ENCODE measurements around the gene ST6GALNAC2.
"Not testable (repeated sequence)": the region's sequence is repeated elsewhere in the genome, so short reads cannot be mapped to it uniquely, and the experiment has no call there.

Gene ST6GALNAC2

DNA sequence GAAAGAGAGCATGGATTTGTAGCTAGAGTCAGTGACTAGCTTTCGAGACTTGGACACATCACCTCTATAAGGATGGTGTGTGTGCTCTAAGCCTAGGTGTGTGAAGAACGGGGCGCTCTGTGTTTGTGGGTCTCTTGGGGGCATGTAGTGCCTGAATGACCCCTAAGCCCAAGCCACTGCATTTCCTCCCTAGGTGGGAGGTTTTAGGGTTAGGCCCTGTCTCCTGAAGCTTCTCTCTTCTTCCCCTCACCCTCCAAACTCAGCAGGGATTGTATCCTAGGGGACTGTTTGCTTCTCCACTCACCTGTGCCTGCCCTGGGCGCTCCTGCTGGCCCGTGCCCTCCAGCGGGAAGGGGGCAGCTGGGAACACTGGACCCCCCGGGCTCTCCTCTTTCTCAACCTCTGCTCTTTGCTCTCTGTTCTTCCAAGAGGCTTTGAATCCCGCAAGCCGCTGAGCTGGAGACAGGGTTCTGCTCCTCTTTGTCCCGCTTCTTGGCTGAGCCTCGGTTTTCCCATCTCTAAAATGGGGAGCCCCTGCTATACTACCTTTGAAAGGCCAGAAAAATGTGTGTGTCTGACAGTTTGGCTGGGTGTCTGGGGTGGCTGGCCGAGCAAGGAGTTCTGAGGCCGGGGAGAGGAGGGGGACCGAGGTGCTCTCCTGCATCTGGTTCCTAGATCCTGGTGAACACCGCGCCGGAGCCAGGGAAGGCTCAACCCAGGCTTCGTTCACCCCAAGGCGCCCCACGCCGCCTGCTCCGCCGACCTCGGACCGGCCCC is 49.0 kb downstream of the ST6GALNAC2 start:
- Histone ChIP-seq H3K27me3 (ENCODE audit: low read depth, low read length) (peaks cover 9% of the 10 kb centered on the region), H3K27ac (ENCODE audit: low read length) (no peak overlapping the region)

GRCh38 chr17:76535788-76536510 is 49.7 kb downstream of the ST6GALNAC2 start:
- H3K9me3 ChIP-seq (ENCODE audit: control insufficient read depth in 1 of 2, low read length in 2 of 2) = no peaks in the 10 kb centered on the region
- no peak overlapping the region for H3K27ac ChIP-seq (ENCODE audit: low read length)
- peaks cover 9% of the 10 kb centered on the region for H3K27me3 ChIP-seq (ENCODE audit: low read depth, low read length)
- peaks cover 0 to 33% of the 10 kb centered on the region in 2 donors for H3K4me1 ChIP-seq (ENCODE audit: control insufficient read depth in 1 of 2, insufficient read depth in 2 of 2, low read length in 2 of 2)
- peak overlapping the region in 1 of 2 donors; percentile 60 for H3K4me3 ChIP-seq (ENCODE audit: low read depth in 1 of 2, low read length in 2 of 2)
- H3K36me3 ChIP-seq (ENCODE audit: control insufficient read depth in 1 of 2, insufficient read depth in 2 of 2, low read length in 2 of 2) = no peaks in the 10 kb centered on the region

More for the DNA sequence above, 49.0 kb downstream of the ST6GALNAC2 start:
- H3K36me3 ChIP-seq (ENCODE audit: control insufficient read depth in 1 of 2, insufficient read depth in 2 of 2, low read length in 2 of 2) = no peaks in the 10 kb centered on the region
- H3K4me3 ChIP-seq (ENCODE audit: low read depth in 1 of 2, low read length in 2 of 2) = peak overlapping the region; percentile 7 to 60
- no peaks in the 10 kb centered on the region for H3K9me3 ChIP-seq (ENCODE audit: control insufficient read depth in 1 of 2, low read length in 2 of 2)
- peaks cover 0 to 33% of the 10 kb centered on the region in 2 donors for H3K4me1 ChIP-seq (ENCODE audit: control insufficient read depth in 1 of 2, insufficient read depth in 2 of 2, low read length in 2 of 2)

GRCh38 chr17:76534831-76535732 is 50.6 kb downstream of the ST6GALNAC2 start:
- no peaks in the 10 kb centered on the region for H3K9me3 ChIP-seq (ENCODE audit: control insufficient read depth in 1 of 2, low read length in 2 of 2)
- no peak overlapping the region for H3K27ac ChIP-seq (ENCODE audit: low read length)
- no peaks in the 10 kb centered on the region for H3K36me3 ChIP-seq (ENCODE audit: control insufficient read depth in 1 of 2, insufficient read depth in 2 of 2, low read length in 2 of 2)
- no peak overlapping the region for H3K4me3 ChIP-seq (ENCODE audit: low read depth in 1 of 2, low read length in 2 of 2)
- peaks cover 0 to 27% of the 10 kb centered on the region in 2 donors for H3K4me1 ChIP-seq (ENCODE audit: control insufficient read depth in 1 of 2, insufficient read depth in 2 of 2, low read length in 2 of 2)
- H3K27me3 ChIP-seq (ENCODE audit: low read depth, low read length) = peaks cover 9% of the 10 kb centered on the region

DNA sequence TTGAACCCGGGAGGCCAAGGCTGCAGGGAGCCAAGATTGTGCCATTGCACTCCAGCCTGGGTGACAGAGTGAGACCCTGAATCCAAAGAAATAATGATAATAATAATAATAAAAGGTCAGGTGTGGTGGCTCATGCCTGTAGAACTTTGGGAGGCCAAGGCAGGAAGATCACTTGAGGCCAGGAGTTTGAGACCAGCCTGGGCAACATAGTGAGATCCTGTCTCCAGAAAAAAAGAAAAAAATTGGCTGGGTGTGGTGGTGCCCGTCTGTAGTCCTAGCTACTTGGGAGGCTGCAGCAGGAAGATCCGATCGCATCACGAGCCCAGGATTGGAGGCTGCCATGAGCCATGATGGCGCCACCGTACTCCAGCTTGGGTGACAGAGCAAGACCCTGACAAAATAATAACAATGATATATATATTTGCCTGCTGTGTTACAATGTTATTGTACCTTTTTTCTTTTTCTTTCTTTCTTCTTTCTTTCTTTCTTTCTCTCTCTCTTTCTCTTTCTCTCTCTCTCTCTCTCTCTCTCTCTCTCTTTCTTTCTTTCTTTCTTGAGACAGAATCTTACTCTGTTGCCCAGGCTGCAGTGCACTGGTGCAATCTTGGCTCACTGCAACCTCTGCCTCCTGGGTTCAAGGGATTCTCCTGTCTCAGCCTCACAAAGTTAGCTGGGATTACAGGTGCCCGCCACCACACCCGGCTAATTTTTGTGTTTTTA is 51.9 kb downstream of the ST6GALNAC2 start:
- not testable (repeated sequence) for H3K36me3 ChIP-seq (ENCODE audit: control insufficient read depth in 1 of 2, insufficient read depth in 2 of 2, low read length in 2 of 2); H3K9me3 ChIP-seq (ENCODE audit: control insufficient read depth in 1 of 2, low read length in 2 of 2); H3K4me3 ChIP-seq (ENCODE audit: low read depth in 1 of 2, low read length in 2 of 2); H3K27ac ChIP-seq (ENCODE audit: low read length); H3K27me3 ChIP-seq (ENCODE audit: low read depth, low read length)
- H3K4me1 ChIP-seq (ENCODE audit: control insufficient read depth in 1 of 2, insufficient read depth in 2 of 2, low read length in 2 of 2) = peaks cover 0 to 33% of the 10 kb centered on the region in 2 donors

GRCh38 chr17:76532072-76532651 is 53.5 kb downstream of the ST6GALNAC2 start:
- Histone ChIP-seq H3K9me3 (ENCODE audit: control insufficient read depth in 1 of 2, low read length in 2 of 2) (no peaks in the 10 kb centered on the region), H3K36me3 (ENCODE audit: control insufficient read depth in 1 of 2, insufficient read depth in 2 of 2, low read length in 2 of 2) (no peaks in the 10 kb centered on the region), H3K4me3 (ENCODE audit: low read depth in 1 of 2, low read length in 2 of 2) (no peak overlapping the region), H3K27ac (ENCODE audit: low read length) (no peak overlapping the region), H3K27me3 (ENCODE audit: low read depth, low read length) (no peaks in the 10 kb centered on the region), H3K4me1 (ENCODE audit: control insufficient read depth in 1 of 2, insufficient read depth in 2 of 2, low read length in 2 of 2) (peaks cover 4 to 29% of the 10 kb centered on the region in 2 donors)

GRCh38 chr17:76531486-76532038 is 54.1 kb downstream of the ST6GALNAC2 start:
- no peaks in the 10 kb centered on the region for H3K9me3 ChIP-seq (ENCODE audit: control insufficient read depth in 1 of 2, low read length in 2 of 2)
- no peaks in the 10 kb centered on the region for H3K27me3 ChIP-seq (ENCODE audit: low read depth, low read length)
- no peaks in the 10 kb centered on the region for H3K36me3 ChIP-seq (ENCODE audit: control insufficient read depth in 1 of 2, insufficient read depth in 2 of 2, low read length in 2 of 2)
- peaks cover 4 to 29% of the 10 kb centered on the region in 2 donors for H3K4me1 ChIP-seq (ENCODE audit: control insufficient read depth in 1 of 2, insufficient read depth in 2 of 2, low read length in 2 of 2)
- H3K27ac ChIP-seq (ENCODE audit: low read length) = peak overlapping the region; percentile 86
- H3K4me3 ChIP-seq (ENCODE audit: low read depth in 1 of 2, low read length in 2 of 2) = no peak overlapping the region

DNA sequence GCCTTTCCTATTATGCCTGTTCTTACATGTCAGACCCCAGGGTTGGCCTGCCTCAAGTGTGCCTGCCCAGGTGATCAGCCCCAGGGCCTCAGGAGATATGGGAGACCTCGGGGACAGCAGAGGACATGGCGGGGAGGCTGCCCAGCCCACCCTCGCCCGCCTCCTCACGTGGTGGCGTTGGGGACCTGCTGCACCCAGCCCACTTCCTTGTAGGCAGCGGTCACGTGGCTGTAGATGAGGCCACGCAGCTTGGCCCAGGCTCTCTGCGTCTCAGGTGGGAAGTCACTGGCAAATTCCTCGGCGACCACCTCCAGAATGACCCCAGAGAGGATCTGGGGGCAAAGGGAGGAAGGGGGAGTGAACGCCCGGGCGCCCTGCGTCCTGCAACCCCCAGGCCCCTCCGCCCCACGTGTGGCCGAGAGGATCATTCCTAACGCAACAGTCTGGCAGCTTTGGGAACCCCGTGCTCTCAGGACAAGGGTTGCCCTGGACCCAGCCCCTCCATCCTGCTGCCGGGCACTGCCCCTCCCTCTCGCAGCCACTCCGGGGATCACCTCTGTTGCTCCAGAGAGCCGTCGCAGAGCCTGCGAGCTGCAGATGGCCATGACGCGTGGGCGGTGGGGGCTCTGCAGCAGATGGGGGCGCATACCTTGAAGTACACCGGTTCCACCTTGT is 54.7 kb downstream of the ST6GALNAC2 start:
- no peaks in the 10 kb centered on the region for H3K36me3 ChIP-seq (ENCODE audit: control insufficient read depth in 1 of 2, insufficient read depth in 2 of 2, low read length in 2 of 2)
- peaks cover 4 to 29% of the 10 kb centered on the region in 2 donors for H3K4me1 ChIP-seq (ENCODE audit: control insufficient read depth in 1 of 2, insufficient read depth in 2 of 2, low read length in 2 of 2)
- no peaks in the 10 kb centered on the region for H3K9me3 ChIP-seq (ENCODE audit: control insufficient read depth in 1 of 2, low read length in 2 of 2)
- H3K27ac ChIP-seq (ENCODE audit: low read length) = peak overlapping the region; percentile 86
- no peaks in the 10 kb centered on the region for H3K27me3 ChIP-seq (ENCODE audit: low read depth, low read length)
- H3K4me3 ChIP-seq (ENCODE audit: low read depth in 1 of 2, low read length in 2 of 2) = no peak overlapping the region

- Histone ChIP-seq H3K4me1 (ENCODE audit: control insufficient read depth in 1 of 2, insufficient read depth in 2 of 2, low read length in 2 of 2) (peaks cover 4 to 28% of the 10 kb centered on the region in 2 donors), H3K9me3 (ENCODE audit: control insufficient read depth in 1 of 2, low read length in 2 of 2) (no peaks in the 10 kb centered on the region), H3K27me3 (ENCODE audit: low read depth, low read length) (no peaks in the 10 kb centered on the region), H3K36me3 (ENCODE audit: control insufficient read depth in 1 of 2, insufficient read depth in 2 of 2, low read length in 2 of 2) (no peaks in the 10 kb centered on the region), H3K4me3 (ENCODE audit: low read depth in 1 of 2, low read length in 2 of 2) (no peak overlapping the region), H3K27ac (ENCODE audit: low read length) (peak overlapping the region; percentile 86)
These were observed 55.5 kb downstream of the ST6GALNAC2 start for GRCh38 chr17:76530095-76530723.

GRCh38 chr17:76529224-76530094 is 56.2 kb downstream of the ST6GALNAC2 start:
- Histone ChIP-seq H3K4me3 (ENCODE audit: low read depth in 1 of 2, low read length in 2 of 2) (no peak overlapping the region), H3K9me3 (ENCODE audit: control insufficient read depth in 1 of 2, low read length in 2 of 2) (no peaks in the 10 kb centered on the region), H3K27me3 (ENCODE audit: low read depth, low read length) (no peaks in the 10 kb centered on the region), H3K4me1 (ENCODE audit: control insufficient read depth in 1 of 2, insufficient read depth in 2 of 2, low read length in 2 of 2) (peaks cover 4 to 32% of the 10 kb centered on the region in 2 donors), H3K36me3 (ENCODE audit: control insufficient read depth in 1 of 2, insufficient read depth in 2 of 2, low read length in 2 of 2) (no peaks in the 10 kb centered on the region), H3K27ac (ENCODE audit: low read length) (peak overlapping the region; percentile 86)
